T-helper 1 cell treated with Interleukin-12 subunit alpha and Interleukin-12 subunit beta and Interleukin-4 antibody, amounts not matched to agents 30 μg/mL and 1 μg/mL, for 36 hours (primary cell): ENCODE measurements around the gene PRPH2.
A peak's percentile ranks its signal among the peaks of the same experiment; 100 is the strongest.
"Not testable (repeated sequence)": the region's sequence is repeated elsewhere in the genome, so short reads cannot be mapped to it uniquely, and the experiment has no call there.

ENCODE experiments used
- H3K27ac Mint-ChIP-seq: one replicate; pipeline ENCODE4 v1.8.0; 2021; ENCODE audit warnings: mild to moderate bottlenecking, mixed read lengths
- H3K27me3 Mint-ChIP-seq: one replicate; pipeline ENCODE4 v1.8.0; 2021; ENCODE audit warnings: low read depth, mixed read lengths
- H3K36me3 Mint-ChIP-seq: one replicate; pipeline ENCODE4 v1.8.0; 2021; ENCODE audit warnings: low read depth, mixed read lengths
- H3K4me1 Mint-ChIP-seq: one replicate; pipeline ENCODE4 v1.8.0; 2021; ENCODE audit warnings: low read depth, mixed read lengths
- H3K4me3 Mint-ChIP-seq: one replicate; pipeline ENCODE4 v1.8.0; 2021; ENCODE audit warnings: mild to moderate bottlenecking, moderate library complexity, mixed read lengths
- H3K9me3 Mint-ChIP-seq: one replicate; pipeline ENCODE4 v1.8.0; 2021; ENCODE audit warnings: mixed read lengths

PRPH2 gene

GRCh38 chr6:42746463-42747391 lies 24.3 kb upstream of the PRPH2 start:
- H3K9me3 Mint-ChIP-seq, result no peaks in the 10 kb centered on the region
- H3K4me1 Mint-ChIP-seq, result peaks cover 26% of the 10 kb centered on the region
- H3K4me3 Mint-ChIP-seq, result peak overlapping the region; percentile 100
- no peaks in the 10 kb centered on the region for H3K27me3 Mint-ChIP-seq
- H3K36me3 Mint-ChIP-seq, result peaks cover 12% of the 10 kb centered on the region
- peak overlapping the region; percentile 100 for H3K27ac Mint-ChIP-seq

DNA sequence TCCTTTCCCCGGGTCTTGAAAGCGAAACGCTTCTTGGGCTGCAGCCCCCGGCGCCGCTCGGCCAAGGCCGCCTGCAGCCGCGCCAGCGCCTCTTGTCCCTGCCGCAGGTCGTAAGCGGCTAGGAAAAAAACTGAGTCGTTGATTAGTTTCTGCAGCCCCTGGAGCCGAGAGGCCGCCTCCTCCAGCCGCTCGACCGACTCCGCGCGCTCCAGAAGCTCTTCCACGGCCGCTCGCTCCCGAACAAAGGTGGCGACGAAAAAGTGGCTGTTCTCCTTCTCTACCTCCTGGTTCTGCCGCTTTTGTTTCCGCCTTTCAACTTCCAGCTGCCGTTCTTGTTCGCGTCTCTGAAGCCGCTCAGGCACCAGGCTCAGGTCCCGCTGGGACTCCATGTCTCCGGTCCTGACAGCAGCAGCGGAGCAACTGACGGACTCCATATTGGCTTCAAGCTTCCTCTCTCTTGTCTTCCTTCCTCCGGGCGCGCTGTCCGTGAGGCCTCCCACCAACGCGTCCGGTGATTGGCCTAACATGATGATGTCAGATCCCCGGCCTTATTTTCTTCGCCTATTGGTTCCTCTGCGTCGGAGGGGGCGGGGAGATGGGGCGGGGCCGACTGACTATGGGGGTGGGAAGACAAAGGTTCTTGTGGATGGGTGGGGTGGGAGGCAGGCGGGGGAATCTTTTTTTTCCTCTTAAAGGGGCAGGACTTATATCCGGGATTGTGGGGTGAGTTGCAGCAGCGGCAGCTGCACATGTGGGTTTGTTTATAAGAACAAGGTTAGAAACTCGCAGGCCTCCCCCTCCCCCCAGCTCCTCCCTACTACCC lies 23.5 kb upstream of the PRPH2 start, which contains the start of gene TBCC:
TSS of gene TBCC (minus strand) at position 464 of the 823 bp plus-strand sequence. CDS start at position 434, 30 bp downstream.
- peaks cover 12% of the 10 kb centered on the region for H3K36me3 Mint-ChIP-seq
- peak within 1 kb of the TSS; percentile 100 for H3K4me3 Mint-ChIP-seq

DNA sequence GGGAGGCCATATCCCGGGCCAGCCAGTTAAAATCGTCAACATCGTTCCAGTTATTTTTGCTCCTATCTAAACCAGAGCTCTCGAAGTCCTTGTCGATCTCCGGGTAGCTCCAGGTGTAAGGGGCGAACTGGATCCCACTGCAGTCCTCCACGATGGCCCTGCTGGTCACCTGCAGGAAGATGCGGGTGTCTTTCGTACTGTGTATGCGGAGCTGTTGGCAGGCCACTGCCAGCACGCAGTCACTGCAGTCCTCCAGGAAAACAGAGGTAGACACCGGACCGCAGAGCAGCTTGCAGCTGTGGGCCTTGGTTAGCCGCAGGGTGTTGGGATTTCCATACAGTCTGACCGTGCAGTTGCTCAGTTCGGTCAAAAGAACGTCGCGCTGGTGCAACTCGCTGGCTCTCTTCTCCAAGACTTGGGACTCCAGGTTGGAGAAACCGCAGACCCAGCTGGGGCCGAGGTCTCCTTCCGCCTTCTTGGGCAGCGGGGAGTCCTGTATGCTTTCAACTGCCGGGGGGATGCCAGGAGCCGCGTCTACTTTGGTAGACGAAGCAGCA lies 22.8 kb upstream of the PRPH2 start:
- Mint-ChIP-seq H3K4me3 (peak overlapping the region; percentile 100), H3K27me3 (no peaks in the 10 kb centered on the region), H3K9me3 (no peaks in the 10 kb centered on the region)

More for the DNA sequence above, 23.5 kb upstream of the PRPH2 start, which contains the start of gene TBCC:
- H3K4me1 Mint-ChIP-seq, result peaks cover 26% of the 10 kb centered on the region
- no peaks in the 10 kb centered on the region for H3K27me3 Mint-ChIP-seq
- no peaks in the 10 kb centered on the region for H3K9me3 Mint-ChIP-seq
- peak within 1 kb of the TSS; percentile 100 for H3K27ac Mint-ChIP-seq

GRCh38 chr6:42744351-42744893 lies 22.0 kb upstream of the PRPH2 start:
- H3K4me1 Mint-ChIP-seq, result peaks cover 26% of the 10 kb centered on the region
- peaks cover 12% of the 10 kb centered on the region for H3K36me3 Mint-ChIP-seq
- H3K4me3 Mint-ChIP-seq, result peak overlapping the region; percentile 100
- H3K27ac Mint-ChIP-seq, result peak overlapping the region; percentile 100
- peaks cover 4% of the 10 kb centered on the region for H3K27me3 Mint-ChIP-seq
- H3K9me3 Mint-ChIP-seq, result no peaks in the 10 kb centered on the region

More for the DNA sequence above, 22.8 kb upstream of the PRPH2 start:
- H3K36me3 Mint-ChIP-seq, result peaks cover 12% of the 10 kb centered on the region
- H3K4me1 Mint-ChIP-seq, result peaks cover 26% of the 10 kb centered on the region
- peak overlapping the region; percentile 100 for H3K27ac Mint-ChIP-seq

DNA sequence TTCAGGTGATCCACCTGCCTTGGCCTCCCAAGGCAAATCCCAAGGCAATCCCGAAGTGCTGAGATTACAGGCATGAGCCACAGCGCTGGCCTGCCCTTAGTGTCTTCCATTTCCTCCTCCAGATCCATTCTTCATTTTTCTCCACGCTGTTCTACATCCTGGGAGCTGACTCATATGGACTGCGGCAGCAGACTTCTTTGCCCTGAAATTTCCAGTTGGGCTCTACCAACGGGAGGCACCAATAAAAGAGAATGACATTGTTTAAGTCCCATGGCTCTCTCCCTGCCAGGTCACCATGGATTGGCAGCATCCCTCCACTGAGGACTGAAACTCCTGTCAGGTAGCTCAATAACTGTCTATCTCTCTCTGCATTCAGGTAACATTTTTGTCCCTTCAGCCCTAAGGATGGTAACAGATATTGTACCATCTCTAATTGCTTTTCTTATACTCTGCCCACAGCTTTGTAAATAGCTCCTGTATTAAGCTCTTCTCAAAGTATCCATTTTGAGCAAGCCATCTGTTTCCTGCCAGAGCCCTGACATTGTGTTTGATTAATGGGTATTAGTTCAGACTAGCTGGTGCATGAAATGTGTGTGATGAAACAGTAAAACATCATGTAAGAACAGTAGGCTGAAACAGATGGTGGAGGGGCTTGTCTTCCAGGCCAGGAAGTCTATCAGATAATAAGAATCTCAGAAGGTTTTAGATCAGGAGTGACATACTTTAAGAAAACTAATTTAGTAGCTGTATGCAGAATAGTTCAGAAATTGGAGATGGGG lies 19.9 kb upstream of the PRPH2 start:
- H3K27ac Mint-ChIP-seq, result no peak overlapping the region
- H3K36me3 Mint-ChIP-seq, result peaks cover 10% of the 10 kb centered on the region
- peaks cover 12% of the 10 kb centered on the region for H3K4me1 Mint-ChIP-seq
- H3K27me3 Mint-ChIP-seq, result peaks cover 15% of the 10 kb centered on the region
- H3K4me3 Mint-ChIP-seq, result no peak overlapping the region
- H3K9me3 Mint-ChIP-seq, result no peaks in the 10 kb centered on the region

- Mint-ChIP-seq H3K9me3 (no peaks in the 10 kb centered on the region), H3K4me3 (no peak overlapping the region), H3K27ac (no peak overlapping the region), H3K4me1 (peaks cover 11% of the 10 kb centered on the region), H3K27me3 (peaks cover 18% of the 10 kb centered on the region), H3K36me3 (peaks cover 7% of the 10 kb centered on the region)
Observed at GRCh38 chr6:42740725-42741124, 18.3 kb upstream of the PRPH2 start.

GRCh38 chr6:42735976-42736375 lies 13.6 kb upstream of the PRPH2 start:
- H3K27me3 Mint-ChIP-seq, result peaks cover 19% of the 10 kb centered on the region
- H3K4me1 Mint-ChIP-seq, result no peaks in the 10 kb centered on the region
- no peaks in the 10 kb centered on the region for H3K36me3 Mint-ChIP-seq
- no peak overlapping the region for H3K4me3 Mint-ChIP-seq
- H3K27ac Mint-ChIP-seq, result no peak overlapping the region
- no peaks in the 10 kb centered on the region for H3K9me3 Mint-ChIP-seq

GRCh38 chr6:42733867-42734481 lies 11.6 kb upstream of the PRPH2 start:
- not testable (repeated sequence) for H3K4me1 Mint-ChIP-seq

GRCh38 chr6:42729731-42730130 lies 7.3 kb upstream of the PRPH2 start:
- H3K36me3 Mint-ChIP-seq, result no peaks in the 10 kb centered on the region
- peaks cover 12% of the 10 kb centered on the region for H3K4me1 Mint-ChIP-seq
- H3K27ac Mint-ChIP-seq, result no peak overlapping the region
- H3K4me3 Mint-ChIP-seq, result no peak overlapping the region
- H3K27me3 Mint-ChIP-seq, result no peaks in the 10 kb centered on the region
- no peaks in the 10 kb centered on the region for H3K9me3 Mint-ChIP-seq

More at GRCh38 chr6:42733867-42734481, 11.6 kb upstream of the PRPH2 start:
- H3K27me3 Mint-ChIP-seq, result peaks cover 13% of the 10 kb centered on the region
- H3K4me3 Mint-ChIP-seq, H3K27ac Mint-ChIP-seq, H3K36me3 Mint-ChIP-seq, H3K9me3 Mint-ChIP-seq: not testable (repeated sequence)

GRCh38 chr6:42727627-42728026 lies 5.2 kb upstream of the PRPH2 start:
- no peaks in the 10 kb centered on the region for H3K27me3 Mint-ChIP-seq
- H3K4me3 Mint-ChIP-seq, result peak overlapping the region; percentile 47
- no peaks in the 10 kb centered on the region for H3K36me3 Mint-ChIP-seq
- H3K27ac Mint-ChIP-seq, result peak overlapping the region; percentile 69
- H3K4me1 Mint-ChIP-seq, result peaks cover 12% of the 10 kb centered on the region
- no peaks in the 10 kb centered on the region for H3K9me3 Mint-ChIP-seq

GRCh38 chr6:42727087-42727611 lies 4.8 kb upstream of the PRPH2 start:
- peak overlapping the region; percentile 96 for H3K27ac Mint-ChIP-seq
- H3K9me3 Mint-ChIP-seq, result no peaks in the 10 kb centered on the region
- H3K4me3 Mint-ChIP-seq, result peak overlapping the region; percentile 78
- no peaks in the 10 kb centered on the region for H3K36me3 Mint-ChIP-seq
- H3K27me3 Mint-ChIP-seq, result no peaks in the 10 kb centered on the region
- peaks cover 12% of the 10 kb centered on the region for H3K4me1 Mint-ChIP-seq

DNA sequence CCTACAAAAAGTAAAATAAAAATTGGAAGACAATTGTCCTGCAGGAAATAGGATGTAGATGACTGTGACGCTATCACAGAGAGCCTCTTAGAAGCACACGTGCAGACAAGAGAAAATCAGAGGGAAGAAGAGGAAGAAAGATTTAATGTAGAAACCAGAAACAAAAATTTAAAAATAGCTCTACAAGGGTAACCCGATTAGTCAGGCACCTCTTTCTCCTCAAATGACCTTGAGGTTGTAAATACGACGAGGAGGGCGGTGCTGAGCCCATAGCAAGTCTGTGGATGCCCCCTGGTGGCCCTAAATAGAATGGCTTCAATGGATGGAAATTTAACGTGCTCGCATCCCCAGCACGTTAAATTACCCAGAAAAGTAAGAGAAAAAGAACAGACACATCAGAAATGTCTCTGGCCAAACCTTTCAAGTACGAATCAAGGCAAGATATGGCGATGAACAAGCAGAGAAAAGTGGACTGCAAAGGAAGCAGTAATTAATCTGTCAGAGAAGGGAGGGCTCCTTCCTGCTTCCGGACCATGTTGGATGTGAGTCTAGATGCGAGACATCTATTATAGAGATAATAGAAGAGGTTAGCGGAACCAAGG lies 4.2 kb upstream of the PRPH2 start:
- H3K9me3 Mint-ChIP-seq, result no peaks in the 10 kb centered on the region
- H3K36me3 Mint-ChIP-seq, result no peaks in the 10 kb centered on the region
- peak overlapping the region; percentile 96 for H3K27ac Mint-ChIP-seq
- no peaks in the 10 kb centered on the region for H3K27me3 Mint-ChIP-seq
- H3K4me3 Mint-ChIP-seq, result peak overlapping the region; percentile 78
- peaks cover 12% of the 10 kb centered on the region for H3K4me1 Mint-ChIP-seq

DNA sequence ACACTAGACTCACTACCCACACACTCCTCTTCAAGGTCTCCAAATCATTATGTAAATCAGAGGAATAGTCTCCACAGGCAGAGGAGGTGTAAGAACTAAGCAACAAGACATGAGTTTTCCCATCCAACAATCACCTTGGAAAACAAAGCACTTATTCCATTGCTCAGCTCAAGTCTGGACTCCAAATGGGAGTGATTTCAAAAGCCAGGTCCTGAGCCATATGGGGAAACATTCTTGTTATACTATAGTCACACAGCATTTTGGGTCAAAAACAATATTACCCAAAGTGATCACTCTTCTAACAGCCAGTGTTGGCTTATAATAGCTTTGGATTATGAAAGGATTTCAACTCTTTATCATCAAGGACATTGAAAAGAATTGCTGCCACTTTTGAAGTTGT lies 3.6 kb upstream of the PRPH2 start:
- Mint-ChIP-seq H3K27ac (peak overlapping the region; percentile 96), H3K9me3 (no peaks in the 10 kb centered on the region)

More for the DNA sequence above, 3.6 kb upstream of the PRPH2 start:
- peak overlapping the region; percentile 78 for H3K4me3 Mint-ChIP-seq
- H3K27me3 Mint-ChIP-seq, result no peaks in the 10 kb centered on the region
- no peaks in the 10 kb centered on the region for H3K36me3 Mint-ChIP-seq
- H3K4me1 Mint-ChIP-seq, result peaks cover 12% of the 10 kb centered on the region
